RWPE1 (cell line): Measurements from ENCODE around the gene TTBK2.

Experiments used
- CTCF ChIA-PET: fragments of 350-600 bp; sonication (Branson Sonifier 250); formaldehyde crosslinking; extraction: SDS; loops from one replicate; lab custom pipeline; 2021; lab: Yijun Ruan, JAX
- POLR2A ChIA-PET: fragments of 400-600 bp; formaldehyde crosslinking; extraction: SDS; loops from one replicate; lab custom pipeline; 2020; ENCODE audit warnings: antibody characterized with exemption; ENCODE audit not compliant: low non-redundant PET; lab: Yijun Ruan, JAX
- DNase-seq: peaks from one replicate; pipeline ENCODE4 v3.0.0; 2012; ENCODE audit warnings: low spot score
- H3K27ac ChIP-seq: fragments of 450-650 bp; 2 replicates; pipeline ENCODE4 v1.5.1; 2017
- CTCF ChIP-seq: fragments of 450-650 bp; conservative IDR thresholded peaks from 2 replicates; pipeline ENCODE4 v1.5.1; 2017; ENCODE audit warnings: low read depth, mild to moderate bottlenecking

Gene TTBK2

DNA sequence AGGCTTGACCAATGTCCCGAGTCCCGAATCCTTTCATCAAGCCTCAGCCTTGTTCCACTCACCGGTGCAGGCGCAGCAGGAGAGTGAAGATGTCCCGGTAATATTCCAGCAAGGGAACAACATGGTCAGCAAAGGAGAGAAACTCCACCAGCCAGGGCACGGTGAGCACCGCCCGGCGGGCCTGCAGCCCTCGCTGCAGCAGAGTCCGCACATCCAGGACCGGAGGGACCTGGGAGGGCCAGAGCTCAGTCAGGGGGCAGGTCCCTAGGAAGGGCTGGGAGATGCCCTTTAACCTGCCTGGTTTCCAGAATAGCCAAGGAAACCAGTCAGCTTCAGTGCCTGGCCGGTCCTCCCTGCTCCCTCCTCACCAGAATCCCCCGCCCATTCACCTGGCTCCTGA lies 190.0 kb downstream of the TTBK2 start:
- no peak for TF ChIP-seq CTCF
- DNase-seq: no peak
- POLR2A ChIA-PET: no interaction called here
- H3K27ac ChIP-seq: peak overlapping the region; percentile 19
- CTCF ChIA-PET: no interaction called here

DNA sequence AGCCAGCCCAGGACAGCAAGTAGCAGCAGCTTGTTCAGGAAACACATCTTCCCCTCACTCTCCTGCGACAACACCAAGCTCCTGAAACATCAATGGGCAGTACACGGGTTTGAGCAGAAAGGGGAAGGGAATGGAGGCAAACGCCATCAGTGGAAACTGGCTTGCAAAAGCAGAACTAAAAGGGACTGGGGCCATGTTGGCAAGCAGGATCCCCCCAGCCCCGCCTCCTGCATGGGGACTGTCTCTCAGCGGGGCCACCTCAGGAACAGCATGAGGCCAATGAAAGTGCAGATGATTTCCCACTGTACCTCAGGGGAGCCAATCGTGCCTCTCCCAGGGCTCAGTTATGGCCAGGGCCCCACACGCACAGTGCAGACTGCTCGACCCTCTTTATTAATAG lies 190.4 kb downstream of the TTBK2 start:
- CTCF ChIA-PET: no interaction called here
- POLR2A ChIA-PET: no interaction called here

GRCh38 chr15:42729409-42729808 lies 191.2 kb downstream of the TTBK2 start:
- ChIA-PET POLR2A (no interaction called here), CTCF (interaction anchor here (0.6 kb wide), 1 partner anchor 118 kb away, joined by 3 read pairs; no protein-coding TSS in a partner anchor)
- no peak overlapping the region for H3K27ac ChIP-seq
- no peak for DNase-seq
- TF ChIP-seq CTCF: no peak

More for the DNA sequence above, 190.4 kb downstream of the TTBK2 start:
- no peak for TF ChIP-seq CTCF
- 0 out of 2 replicates have a peak overlapping the region, but pooled peaks have one; percentile 19 for H3K27ac ChIP-seq
- no peak for DNase-seq

DNA sequence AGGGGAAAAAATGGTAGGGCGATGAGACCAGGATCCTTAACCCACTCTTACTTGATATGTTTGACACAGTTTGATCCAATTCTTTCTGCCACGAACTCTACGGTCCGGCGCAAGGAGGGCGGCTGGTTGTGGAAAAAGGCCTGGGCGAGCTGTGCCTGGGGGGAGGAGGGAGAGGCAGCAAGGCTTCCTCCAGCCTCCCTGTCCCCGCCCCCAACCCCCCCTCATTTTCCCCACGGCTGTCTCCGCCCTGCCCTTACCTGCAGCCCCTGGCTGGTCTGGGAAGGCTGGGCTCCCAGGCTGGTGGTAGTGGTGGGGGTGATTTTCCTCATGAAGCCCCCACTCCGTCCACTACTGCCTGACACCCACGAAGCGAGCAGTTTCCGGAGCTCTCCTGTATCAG lies 191.6 kb downstream of the TTBK2 start:
- H3K27ac ChIP-seq: peak overlapping the region; percentile 7; the same call in 1 of the 2 replicates
- TF ChIP-seq CTCF: no peak
- ChIA-PET CTCF (interaction anchor here (1.5 kb wide), 1 partner anchor 197 kb away, joined by 9 read pairs; no protein-coding TSS in a partner anchor), POLR2A (no interaction called here)
- DNase-seq: no peak

DNA sequence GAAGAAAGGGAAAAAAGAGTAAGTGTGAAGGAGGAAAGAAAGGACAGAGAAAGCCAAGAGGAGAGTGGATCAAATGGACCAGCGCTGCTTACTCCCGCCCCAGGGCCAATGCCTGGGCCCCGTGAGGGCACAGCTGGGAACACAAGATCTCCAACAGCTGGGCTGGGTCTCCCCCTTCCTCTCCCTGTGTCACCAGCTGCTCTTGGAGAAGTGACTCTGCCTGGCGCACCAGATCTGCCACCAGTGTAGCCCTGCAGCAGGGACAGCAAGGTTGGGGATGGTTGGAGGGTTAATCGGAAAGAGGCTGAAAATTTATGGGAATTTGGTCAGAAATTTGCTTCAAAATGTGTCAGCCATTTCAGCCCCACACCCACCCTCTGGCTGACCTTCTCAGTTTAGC lies 192.0 kb downstream of the TTBK2 start:
- CTCF ChIA-PET: interaction anchor here (1.5 kb wide), 1 partner anchor 198 kb away, joined by 9 read pairs; no protein-coding TSS in a partner anchor

GRCh38 chr15:42727750-42728381 lies 192.7 kb downstream of the TTBK2 start:
- DNase-seq: no peak
- peak overlapping the region; percentile 7 for H3K27ac ChIP-seq
- ChIA-PET CTCF (interaction anchor here (1.5 kb wide), 1 partner anchor 198 kb away, joined by 9 read pairs; no protein-coding TSS in a partner anchor), POLR2A (no interaction called here)
- TF ChIP-seq CTCF: no peak

More for the DNA sequence above, 192.0 kb downstream of the TTBK2 start:
- DNase-seq: no peak
- peak overlapping the region; percentile 7 for H3K27ac ChIP-seq
- no peak for TF ChIP-seq CTCF
- POLR2A ChIA-PET: no interaction called here
